ENCODE measurements around the gene FAM163A.
A peak's percentile ranks its signal among the peaks of the same experiment; 100 is the strongest.

Gene FAM163A

GRCh38 chr1:179812501-179813292 lies 69.6 kb downstream of the FAM163A start:
- DNase-seq (ENCODE audit: low read depth in 1 of 2, low spot score in 1 of 2), result no peak
- TF ChIP-seq POLR2AphosphoS5 (IDR thresholded peaks at IDR 0.05; ENCODE audit: low read depth) (no peak), SPI1 (IDR thresholded peaks at IDR 0.05; ENCODE audit: borderline replicate concordance, low read depth) (no peak), GABPA (IDR thresholded peaks at IDR 0.05; ENCODE audit: low read depth) (no peak), REST (IDR thresholded peaks at IDR 0.05; ENCODE audit: insufficient replicate concordance, low read depth) (no peak), CTCF (IDR thresholded peaks at IDR 0.05; ENCODE audit: insufficient read depth, low read length) (no peak)
- no peak overlapping the region for H3K27ac ChIP-seq (replicated peaks)
- H3K27me3 ChIP-seq (ENCODE audit: insufficient read depth, poor library complexity, severe bottlenecking), result no peaks in the 10 kb centered on the region
- H3K4me3 ChIP-seq (replicated peaks; ENCODE audit: insufficient read depth, low read length), result no peak overlapping the region

GRCh38 chr1:179813626-179814545 lies 70.8 kb downstream of the FAM163A start:
- Histone ChIP-seq H3K4me3 (replicated peaks; ENCODE audit: insufficient read depth, low read length) (no peak overlapping the region), H3K27me3 (ENCODE audit: insufficient read depth, poor library complexity, severe bottlenecking) (no peaks in the 10 kb centered on the region), H3K27ac (replicated peaks) (no peak overlapping the region)
- TF ChIP-seq POLR2AphosphoS5 (IDR thresholded peaks at IDR 0.05; ENCODE audit: low read depth) (no peak), CTCF (IDR thresholded peaks at IDR 0.05; ENCODE audit: insufficient read depth, low read length) (no peak), SPI1 (IDR thresholded peaks at IDR 0.05; ENCODE audit: borderline replicate concordance, low read depth) (no peak), GABPA (IDR thresholded peaks at IDR 0.05; ENCODE audit: low read depth) (no peak)
- DNase-seq (ENCODE audit: low read depth in 1 of 2, low spot score in 1 of 2), result no peak

- Histone ChIP-seq H3K27ac (replicated peaks) (no peak overlapping the region), H3K4me3 (replicated peaks; ENCODE audit: insufficient read depth, low read length) (peak overlapping the region; percentile 54), H3K27me3 (ENCODE audit: insufficient read depth, poor library complexity, severe bottlenecking) (no peaks in the 10 kb centered on the region)
- no peak for DNase-seq (ENCODE audit: low read depth in 1 of 2, low spot score in 1 of 2)
- TF ChIP-seq GABPA (IDR thresholded peaks at IDR 0.05; ENCODE audit: low read depth), result no peak
- no peak for TF ChIP-seq CTCF (IDR thresholded peaks at IDR 0.05; ENCODE audit: insufficient read depth, low read length)
- no peak for TF ChIP-seq POLR2AphosphoS5 (IDR thresholded peaks at IDR 0.05; ENCODE audit: low read depth)
- TF ChIP-seq SPI1 (IDR thresholded peaks at IDR 0.05; ENCODE audit: borderline replicate concordance, low read depth), result no peak
- TF ChIP-seq REST (IDR thresholded peaks at IDR 0.05; ENCODE audit: insufficient replicate concordance, low read depth), result no peak
Measured at GRCh38 chr1:179814546-179814838, 71.4 kb downstream of the FAM163A start.
